GM12891 (cell line): ENCODE measurements around the gene ANO7.
A peak's percentile ranks its signal among the peaks of the same experiment; 100 is the strongest.

Experiments
- DNase-seq: peaks from one replicate; pipeline ENCODE4 v3.0.0; 2011; ENCODE audit warnings: low spot score; ENCODE audit not compliant: insufficient read length
- FAIRE-seq: peaks from 2 replicates; lab custom pipeline; 2011; peaks lifted over from hg19 to GRCh38; lab: Jason Lieb, UNC
- PAX5 ChIP-seq: IDR thresholded peaks from 2 replicates; pipeline ENCODE4 v1.6.1; 2011; ENCODE audit warnings: low read length, moderate library complexity, mild to moderate bottlenecking; ENCODE audit not compliant: insufficient read depth, severe bottlenecking
- POLR2A ChIP-seq: IDR thresholded peaks from 2 replicates; pipeline ENCODE4 v1.6.1; 2011; ENCODE audit warnings: low read depth, low read length, control low read depth
- POLR2AphosphoS5 ChIP-seq: IDR thresholded peaks from 2 replicates; pipeline ENCODE4 v1.6.1; 2011; ENCODE audit warnings: low read depth, low read length, control low read depth
- POU2F2 ChIP-seq: IDR thresholded peaks from 2 replicates; pipeline ENCODE4 v1.6.1; 2011; ENCODE audit warnings: low read depth, mild to moderate bottlenecking, control low read depth, low read length, moderate library complexity
- SPI1 ChIP-seq: IDR thresholded peaks from 2 replicates; pipeline ENCODE4 v1.6.1; 2011; ENCODE audit warnings: low read depth, low read length, control low read depth
- TAF1 ChIP-seq: IDR thresholded peaks from 2 replicates; pipeline ENCODE4 v1.6.1; 2011; ENCODE audit warnings: low read depth, low read length, control low read depth

ANO7 gene

DNA sequence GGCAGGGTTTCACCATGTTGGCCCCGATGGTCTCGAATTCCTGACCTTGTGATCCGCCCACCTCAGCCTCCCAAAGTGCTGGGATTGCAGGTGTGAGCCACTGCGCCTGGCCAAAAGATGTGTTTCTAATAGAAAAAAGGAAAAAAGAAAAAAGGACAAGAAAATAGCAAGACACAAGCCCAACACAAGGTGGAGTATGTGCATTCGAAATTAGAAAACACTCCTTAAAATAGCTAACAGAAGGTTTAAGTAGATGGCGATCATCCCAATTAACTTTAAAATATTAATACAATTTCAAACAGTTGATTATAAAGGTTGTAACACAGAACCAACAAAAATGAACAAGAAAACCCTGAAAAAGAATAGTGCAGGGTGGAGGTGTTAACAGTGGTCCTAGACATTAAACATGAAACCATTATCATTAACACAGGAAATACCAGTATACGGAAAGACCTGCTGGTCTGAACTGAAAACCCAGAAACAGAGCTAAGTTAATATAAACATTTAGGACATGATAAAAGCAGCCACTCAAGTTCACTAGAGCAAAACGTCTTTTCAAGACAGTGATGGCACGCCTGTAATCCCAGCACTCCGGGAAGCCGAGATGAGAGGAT, 69.0 kb downstream of the ANO7 start:
- TF ChIP-seq POLR2A (no peak), TAF1 (no peak), POLR2AphosphoS5 (no peak), POU2F2 (no peak), PAX5 (no peak), SPI1 (no peak)
- DNase-seq (no peak), FAIRE-seq (no peak)

GRCh38 chr2:241258505-241259280, 70.2 kb downstream of the ANO7 start:
- no peak for FAIRE-seq

GRCh38 chr2:241260911-241261310, 72.4 kb downstream of the ANO7 start:
- TF ChIP-seq POLR2AphosphoS5 (no peak), POU2F2 (no peak), SPI1 (no peak), PAX5 (no peak), TAF1 (no peak), POLR2A (no peak)
- no peak for FAIRE-seq
- DNase-seq: no peak

More at GRCh38 chr2:241258505-241259280, 70.2 kb downstream of the ANO7 start:
- TF ChIP-seq PAX5 (no peak), TAF1 (no peak), POU2F2 (no peak), SPI1 (no peak), POLR2A (no peak), POLR2AphosphoS5 (no peak)
- DNase-seq: no peak

DNA sequence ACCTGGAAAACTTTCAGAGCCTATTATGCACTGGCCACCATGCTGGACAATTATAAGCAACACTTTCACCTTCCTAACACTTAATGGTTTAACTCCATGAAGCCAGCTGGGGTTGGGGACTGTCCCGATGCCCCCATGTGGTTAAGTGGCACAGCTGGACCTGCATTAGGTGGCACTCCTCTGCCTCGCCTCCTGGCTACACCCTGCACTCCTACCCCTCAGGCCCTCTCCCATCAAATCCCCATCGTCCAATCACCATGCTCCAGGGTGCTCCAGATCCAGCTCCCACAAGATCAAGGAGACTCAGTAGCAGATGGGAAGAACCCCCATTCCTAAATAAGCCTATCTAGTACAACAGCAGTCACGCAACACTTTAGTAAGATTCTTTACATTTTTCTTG, 73.2 kb downstream of the ANO7 start:
- no peak for FAIRE-seq
- no peak for TF ChIP-seq PAX5
- no peak for DNase-seq

DNA sequence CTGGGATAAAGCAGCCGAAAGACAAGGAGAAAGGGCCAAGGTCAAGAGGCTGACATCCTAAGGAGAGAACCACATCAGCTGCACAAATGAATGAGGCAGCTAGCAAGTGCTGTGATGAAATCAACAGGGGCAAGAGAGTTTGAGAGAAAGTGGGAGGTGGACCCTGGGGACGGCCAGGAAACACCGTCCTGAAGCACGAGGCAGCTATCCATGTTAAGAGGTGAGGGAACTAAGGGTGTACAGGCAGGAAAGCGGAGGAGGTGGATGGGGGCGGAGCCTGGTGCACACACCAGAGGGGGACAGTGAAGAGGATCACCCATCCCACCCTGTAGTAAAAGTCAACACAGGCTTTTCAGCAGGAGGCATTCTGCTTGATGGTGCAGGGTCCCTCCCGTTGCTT, 74.6 kb downstream of the ANO7 start:
- no peak for DNase-seq
- no peak for TF ChIP-seq SPI1
- no peak for TF ChIP-seq POU2F2
- no peak for TF ChIP-seq POLR2AphosphoS5
- TF ChIP-seq PAX5: no peak
- no peak for TF ChIP-seq POLR2A
- no peak for TF ChIP-seq TAF1
- FAIRE-seq: no peak

- no peak for FAIRE-seq
- TF ChIP-seq POLR2A: no peak
- TF ChIP-seq POU2F2: no peak
- TF ChIP-seq TAF1: no peak
- TF ChIP-seq POLR2AphosphoS5: no peak
- TF ChIP-seq SPI1: no peak
- TF ChIP-seq PAX5: no peak
Observed at GRCh38 chr2:241265506-241265905, 77.0 kb downstream of the ANO7 start.

DNA sequence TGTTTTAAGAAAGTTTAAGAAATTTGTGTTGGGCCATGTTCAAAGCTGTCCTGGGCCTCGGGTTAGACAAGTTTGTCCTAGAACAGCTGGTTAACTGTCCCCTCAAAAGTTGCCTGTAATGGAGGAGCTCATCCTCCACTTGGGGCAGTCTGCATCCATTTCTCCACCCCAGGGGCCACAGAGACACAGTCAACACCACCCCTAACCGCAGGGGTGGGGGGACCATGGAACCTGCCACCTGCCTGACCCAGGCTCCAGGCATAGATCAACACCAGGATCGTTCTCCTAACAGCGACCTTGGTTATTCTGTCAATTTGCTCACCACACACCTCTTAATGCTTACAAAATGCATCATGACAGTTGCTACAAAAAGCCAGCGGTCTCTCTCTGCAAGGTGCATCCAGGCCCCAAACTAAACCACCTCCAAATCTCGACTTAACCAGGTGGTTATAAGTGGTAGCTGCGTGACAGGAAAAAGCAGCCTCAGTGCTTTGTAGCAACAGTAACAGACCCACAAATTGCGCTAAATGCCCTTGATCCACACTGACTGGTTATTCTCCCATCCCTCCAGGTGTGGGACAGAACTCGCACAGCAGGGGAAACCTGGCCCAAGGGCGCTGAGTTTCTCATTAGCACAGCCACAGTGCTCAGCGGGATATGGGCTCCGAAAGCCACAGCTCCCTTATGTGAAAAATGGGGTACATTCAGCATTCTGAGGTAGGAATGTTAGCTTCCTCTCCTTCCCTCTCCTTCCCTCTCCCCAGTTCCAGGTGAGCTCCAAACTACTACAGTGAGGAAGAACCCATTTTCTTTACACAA, 79.0 kb downstream of the ANO7 start:
- peak; percentile 33 for FAIRE-seq
- DNase-seq: no peak
- TF ChIP-seq POLR2AphosphoS5: no peak
- TF ChIP-seq PAX5: no peak

More at GRCh38 chr2:241265506-241265905, 77.0 kb downstream of the ANO7 start:
- DNase-seq: no peak

GRCh38 chr2:241268306-241268705, 79.8 kb downstream of the ANO7 start:
- FAIRE-seq (no peak), DNase-seq (no peak)
- TF ChIP-seq SPI1: no peak
- TF ChIP-seq POLR2AphosphoS5: no peak
- TF ChIP-seq POU2F2: no peak
- no peak for TF ChIP-seq PAX5
- TF ChIP-seq TAF1: no peak
- TF ChIP-seq POLR2A: no peak

GRCh38 chr2:241268716-241269445, 80.4 kb downstream of the ANO7 start:
- TF ChIP-seq TAF1: no peak
- TF ChIP-seq POLR2A: no peak
- no peak for TF ChIP-seq PAX5
- no peak for TF ChIP-seq SPI1
- no peak for TF ChIP-seq POU2F2
- TF ChIP-seq POLR2AphosphoS5: no peak
- DNase-seq (no peak), FAIRE-seq (no peak)
